Loucy (cell line): ENCODE measurements around the gene POU2F3.

Source experiments
- CTCF ChIP-seq: fragments of 200-600 bp; sonication (generic); conservative IDR thresholded peaks from 2 replicates; pipeline ENCODE4 v1.5.1; 2014; ENCODE audit warnings: mild to moderate bottlenecking, antibody characterized with exemption, low read length
- EZH2phosphoT487 ChIP-seq: fragments of 200-600 bp; IDR thresholded peaks from 2 replicates; pipeline ENCODE4 v1.6.1; 2018; ENCODE audit warnings: antibody characterized with exemption, mild to moderate bottlenecking, moderate library complexity, borderline replicate concordance

- no peak for TF ChIP-seq EZH2phosphoT487
- no peak for TF ChIP-seq CTCF
These were observed 43.1 kb upstream of the POU2F3 start for GRCh38 chr11:120196826-120197225.
